Measurements from ENCODE around the gene FBXL7. TPM values are rescaled to one million over a fixed set of nuclear protein-coding genes. Genes with fewer than 3 reads are reported as not detected.

FBXL7 gene
- total and polyA plus RNA-seq, 4 donors = 0.24 to 1.4 (median 1.2) TPM

GRCh38 chr5:15914638-15915037, 414.7 kb downstream of the FBXL7 start:
- Histone ChIP-seq H3K4me3 (ENCODE audit: low read depth in 1 of 3, low read length in 3 of 3) (no peak overlapping the region), H3K27ac (ENCODE audit: low read depth in 1 of 2, low read length in 2 of 2) (no peak overlapping the region), H3K4me1 (ENCODE audit: control insufficient read depth in 4 of 4, insufficient read depth in 4 of 4, low read length in 3 of 4) (no peaks in the 10 kb centered on the region), H3K9me3 (ENCODE audit: control insufficient read depth in 4 of 4, low read length in 3 of 4) (no peaks in the 10 kb centered on the region), H3K36me3 (ENCODE audit: control insufficient read depth in 4 of 4, insufficient read depth in 3 of 4, low read depth in 1 of 4, low read length in 3 of 4) (no peaks in the 10 kb centered on the region), H3K27me3 (ENCODE audit: control insufficient read depth in 4 of 4, insufficient read depth in 4 of 4, low read length in 3 of 4) (no peaks in the 10 kb centered on the region), H3K9ac (ENCODE audit: low read depth in 1 of 2, low read length in 2 of 2) (no peak overlapping the region)
- DNase-seq (ENCODE audit: low spot score) = no peak
- WGBS = 73% methylated on average over 3 of the region's 3 CpGs
- TF ChIP-seq ZBTB33 (IDR thresholded peaks at IDR 0.05) (no peak), GABPA (IDR thresholded peaks at IDR 0.05 in 1 of 2, conservative IDR thresholded peaks at IDR 0.05 in 1 of 2) (no peak), RAD21 (IDR thresholded peaks at IDR 0.05) (no peak), HNF4A (conservative IDR thresholded peaks at IDR 0.05) (no peak), FOXA2 (IDR thresholded peaks at IDR 0.05) (no peak), MAX (IDR thresholded peaks at IDR 0.05) (no peak), TAF1 (conservative IDR thresholded peaks at IDR 0.05) (no peak), YY1 (IDR thresholded peaks at IDR 0.05) (no peak), ATF3 (IDR thresholded peaks at IDR 0.05) (no peak), CTCF (IDR thresholded peaks at IDR 0.05; ENCODE audit: low read depth, low read length, missing input control) (no peak), HNF4G (IDR thresholded peaks at IDR 0.05) (no peak), NR2F2 (IDR thresholded peaks at IDR 0.05) (no peak), JUND (IDR thresholded peaks at IDR 0.05) (no peak)
- TF ChIP-seq, protein P1, sequence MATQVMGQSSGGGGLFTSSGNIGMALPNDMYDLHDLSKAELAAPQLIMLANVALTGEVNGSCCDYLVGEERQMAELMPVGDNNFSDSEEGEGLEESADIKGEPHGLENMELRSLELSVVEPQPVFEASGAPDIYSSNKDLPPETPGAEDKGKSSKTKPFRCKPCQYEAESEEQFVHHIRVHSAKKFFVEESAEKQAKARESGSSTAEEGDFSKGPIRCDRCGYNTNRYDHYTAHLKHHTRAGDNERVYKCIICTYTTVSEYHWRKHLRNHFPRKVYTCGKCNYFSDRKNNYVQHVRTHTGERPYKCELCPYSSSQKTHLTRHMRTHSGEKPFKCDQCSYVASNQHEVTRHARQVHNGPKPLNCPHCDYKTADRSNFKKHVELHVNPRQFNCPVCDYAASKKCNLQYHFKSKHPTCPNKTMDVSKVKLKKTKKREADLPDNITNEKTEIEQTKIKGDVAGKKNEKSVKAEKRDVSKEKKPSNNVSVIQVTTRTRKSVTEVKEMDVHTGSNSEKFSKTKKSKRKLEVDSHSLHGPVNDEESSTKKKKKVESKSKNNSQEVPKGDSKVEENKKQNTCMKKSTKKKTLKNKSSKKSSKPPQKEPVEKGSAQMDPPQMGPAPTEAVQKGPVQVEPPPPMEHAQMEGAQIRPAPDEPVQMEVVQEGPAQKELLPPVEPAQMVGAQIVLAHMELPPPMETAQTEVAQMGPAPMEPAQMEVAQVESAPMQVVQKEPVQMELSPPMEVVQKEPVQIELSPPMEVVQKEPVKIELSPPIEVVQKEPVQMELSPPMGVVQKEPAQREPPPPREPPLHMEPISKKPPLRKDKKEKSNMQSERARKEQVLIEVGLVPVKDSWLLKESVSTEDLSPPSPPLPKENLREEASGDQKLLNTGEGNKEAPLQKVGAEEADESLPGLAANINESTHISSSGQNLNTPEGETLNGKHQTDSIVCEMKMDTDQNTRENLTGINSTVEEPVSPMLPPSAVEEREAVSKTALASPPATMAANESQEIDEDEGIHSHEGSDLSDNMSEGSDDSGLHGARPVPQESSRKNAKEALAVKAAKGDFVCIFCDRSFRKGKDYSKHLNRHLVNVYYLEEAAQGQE (IDR thresholded peaks at IDR 0.05) = no peak

- Histone ChIP-seq H3K4me3 (ENCODE audit: low read depth in 1 of 3, low read length in 3 of 3) (no peak overlapping the region), H3K9me3 (ENCODE audit: control insufficient read depth in 4 of 4, low read length in 3 of 4) (no peaks in the 10 kb centered on the region), H3K27ac (ENCODE audit: low read depth in 1 of 2, low read length in 2 of 2) (no peak overlapping the region), H3K27me3 (ENCODE audit: control insufficient read depth in 4 of 4, insufficient read depth in 4 of 4, low read length in 3 of 4) (no peaks in the 10 kb centered on the region), H3K9ac (ENCODE audit: low read depth in 1 of 2, low read length in 2 of 2) (no peak overlapping the region), H3K4me1 (ENCODE audit: control insufficient read depth in 4 of 4, insufficient read depth in 4 of 4, low read length in 3 of 4) (no peaks in the 10 kb centered on the region), H3K36me3 (ENCODE audit: control insufficient read depth in 4 of 4, insufficient read depth in 3 of 4, low read depth in 1 of 4, low read length in 3 of 4) (no peaks in the 10 kb centered on the region)
- 92% methylated on average over 3 of the region's 3 CpGs for WGBS
- DNase-seq (ENCODE audit: low spot score) = no peak
- TF ChIP-seq ATF3 (IDR thresholded peaks at IDR 0.05) (no peak), RAD21 (IDR thresholded peaks at IDR 0.05) (no peak), HNF4A (conservative IDR thresholded peaks at IDR 0.05) (no peak), NR2F2 (IDR thresholded peaks at IDR 0.05) (no peak), FOXA2 (IDR thresholded peaks at IDR 0.05) (no peak), JUND (IDR thresholded peaks at IDR 0.05) (no peak), EGR1 (IDR thresholded peaks at IDR 0.05; ENCODE audit: low read depth in 2 of 2) (no peak), SP1 (IDR thresholded peaks at IDR 0.05) (no peak), GABPA (IDR thresholded peaks at IDR 0.05 in 1 of 2, conservative IDR thresholded peaks at IDR 0.05 in 1 of 2) (no peak), ZBTB33 (IDR thresholded peaks at IDR 0.05) (no peak), RXRA (IDR thresholded peaks at IDR 0.05) (no peak), TAF1 (conservative IDR thresholded peaks at IDR 0.05) (no peak), MAX (IDR thresholded peaks at IDR 0.05) (no peak), FOXA1 (IDR thresholded peaks at IDR 0.05) (no peak), HNF4G (IDR thresholded peaks at IDR 0.05) (no peak)
Measured at GRCh38 chr5:15926586-15926985, 426.6 kb downstream of the FBXL7 start.

Data from liver (tissue), 9 donors.